Gastrocnemius medialis (tissue), 4 donors: ENCODE results near the gene GABRR2. TPM values are rescaled to one million over a fixed set of nuclear protein-coding genes. Genes with fewer than 3 reads are reported as not detected.

Experiments used
- ATAC-seq, 2 donors: fragments of 150-250 bp; one replicate each; pipeline ENCODE4 v1.9.1; 2016
- DNase-seq, 2 donors: peaks; one replicate each; pipeline ENCODE4 v3.0.0-alpha.2; 2019
- H3K27ac ChIP-seq, 4 donors: fragments of 200-600 bp; sonication (generic); 1 replicate in 1 of 4; 2 replicates in 3 of 4; pipeline ENCODE4 v1.5.1; 2016 to 2018; ENCODE audit warnings: mild to moderate bottlenecking in 2 of 4, moderate library complexity in 1 of 4
- H3K27me3 ChIP-seq, 3 donors: fragments of 200-600 bp; sonication (generic) in 2 of 3; 1 replicate in 1 of 3; 2 replicates in 2 of 3; pipeline versions ENCODE4 v1.5.1 to v1.6.0; 2016 to 2019; ENCODE audit warnings: mild to moderate bottlenecking in 1 of 3, moderate library complexity in 1 of 3
- H3K36me3 ChIP-seq, 2 donors: fragments of 200-600 bp; sonication (generic) in 1 of 2; one replicate each; pipeline ENCODE4 v1.5.1; 2017 to 2018
- H3K4me1 ChIP-seq, 2 donors: fragments of 200-600 bp; sonication (generic) in 1 of 2; one replicate each; pipeline ENCODE4 v1.5.1; 2016 to 2017; ENCODE audit warnings: mild to moderate bottlenecking in 2 of 2
- H3K4me3 ChIP-seq, 4 donors: fragments of 200-600 bp; sonication (generic) in 3 of 4; 1 replicate in 1 of 4; 2 replicates in 3 of 4; pipeline ENCODE4 v1.5.1; 2016 to 2019; ENCODE audit warnings: mild to moderate bottlenecking in 2 of 4
- H3K9me3 ChIP-seq, 3 donors: fragments of 200-600 bp; sonication (generic) in 2 of 3; 1 replicate in 1 of 3; 2 replicates in 2 of 3; pipeline ENCODE4 v1.5.1; 2016 to 2019
- POLR2A ChIP-seq, 2 donors: fragments of 450-650 bp; IDR thresholded peaks; one replicate each; pipeline ENCODE4 v1.6.1; 2017; ENCODE audit warnings: antibody characterized with exemption in 2 of 2, mild to moderate bottlenecking in 2 of 2, moderate library complexity in 2 of 2
- in situ Hi-C, 4 donors: fragments of 200-750 bp; cut with MboI; loops; one replicate each; pipeline versions ENCODE4 v1.15.0 to v1.8.0; 2017; ENCODE audit warnings: low sequenced_read_pairs in 4 of 4
- intact Hi-C: fragments of 100-400 bp; cut with DNase I; formaldehyde crosslinking; loops from one replicate; pipeline ENCODE4 v1.15.1; 2023; ENCODE audit warnings: low total_unique reads
- total RNA-seq, 4 donors: library from RNA; depleted of rRNA; stranded (reverse); fragments of >200 nt; gene quantifications; one replicate each; pipeline versions ENCODE4 v1.1.0 to v1.2.3, GENCODE V29; 2016
- TF ChIP-seq, protein P1 (sequence below), 5 experiments: fragments of 450-650 bp in 3 of 5; fragments of 200-600 bp in 2 of 5; sonication (generic) in 2 of 5; IDR thresholded peaks in 4 of 5; conservative IDR thresholded peaks in 1 of 5; 1 replicate in 4 of 5; 2 replicates in 1 of 5; pipeline ENCODE4 v1.5.1; 2016 to 2019; ENCODE audit warnings: antibody characterized with exemption in 5 of 5, mild to moderate bottlenecking in 3 of 5, moderate library complexity in 3 of 5

The GABRR2 gene
- total RNA-seq, 4 donors from 2014 or later, result 0.24 to 0.71 TPM; not detected in 2

DNA sequence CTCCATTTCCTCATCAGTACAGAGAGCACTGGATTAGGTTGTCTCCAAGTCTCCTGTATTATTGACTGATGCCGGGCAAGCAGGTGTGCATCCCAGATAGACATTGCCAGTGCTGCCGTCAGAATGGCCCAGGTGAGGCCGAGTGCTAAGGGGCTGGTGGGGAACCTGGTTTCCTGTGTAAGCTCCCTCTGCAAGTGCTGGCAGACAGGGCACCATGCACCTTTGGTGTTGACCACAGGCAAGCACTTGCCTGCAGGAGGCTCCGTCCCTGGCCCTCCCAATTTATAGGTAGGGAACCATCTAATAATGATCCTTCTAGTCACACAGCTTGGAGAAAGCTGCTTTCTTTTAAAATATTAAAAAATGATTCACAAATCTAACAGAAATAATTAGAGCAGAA is 98.7 kb downstream of the GABRR2 start:
- in situ Hi-C loops, result no loop called here
- no peak for ATAC-seq
- H3K27me3 ChIP-seq, result no peaks in the 10 kb centered on the region
- no peak overlapping the region for H3K4me3 ChIP-seq
- peaks cover 6 to 7% of the 10 kb centered on the region in 2 donors for H3K4me1 ChIP-seq
- H3K9me3 ChIP-seq, result no peaks in the 10 kb centered on the region
- TF ChIP-seq, protein P1, sequence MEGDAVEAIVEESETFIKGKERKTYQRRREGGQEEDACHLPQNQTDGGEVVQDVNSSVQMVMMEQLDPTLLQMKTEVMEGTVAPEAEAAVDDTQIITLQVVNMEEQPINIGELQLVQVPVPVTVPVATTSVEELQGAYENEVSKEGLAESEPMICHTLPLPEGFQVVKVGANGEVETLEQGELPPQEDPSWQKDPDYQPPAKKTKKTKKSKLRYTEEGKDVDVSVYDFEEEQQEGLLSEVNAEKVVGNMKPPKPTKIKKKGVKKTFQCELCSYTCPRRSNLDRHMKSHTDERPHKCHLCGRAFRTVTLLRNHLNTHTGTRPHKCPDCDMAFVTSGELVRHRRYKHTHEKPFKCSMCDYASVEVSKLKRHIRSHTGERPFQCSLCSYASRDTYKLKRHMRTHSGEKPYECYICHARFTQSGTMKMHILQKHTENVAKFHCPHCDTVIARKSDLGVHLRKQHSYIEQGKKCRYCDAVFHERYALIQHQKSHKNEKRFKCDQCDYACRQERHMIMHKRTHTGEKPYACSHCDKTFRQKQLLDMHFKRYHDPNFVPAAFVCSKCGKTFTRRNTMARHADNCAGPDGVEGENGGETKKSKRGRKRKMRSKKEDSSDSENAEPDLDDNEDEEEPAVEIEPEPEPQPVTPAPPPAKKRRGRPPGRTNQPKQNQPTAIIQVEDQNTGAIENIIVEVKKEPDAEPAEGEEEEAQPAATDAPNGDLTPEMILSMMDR (IDR thresholded peaks at IDR 0.05 in 4 of 5, conservative IDR thresholded peaks at IDR 0.05 in 1 of 5), result no peak
- no peak for TF ChIP-seq POLR2A (IDR thresholded peaks at IDR 0.05)
- no peaks in the 10 kb centered on the region for H3K36me3 ChIP-seq
- DNase-seq, result no peak
- intact Hi-C loops, result no loop called here
- no peak overlapping the region for H3K27ac ChIP-seq

GRCh38 chr6:89215391-89215790 is 99.7 kb downstream of the GABRR2 start:
- in situ Hi-C loops (no loop called here), intact Hi-C loops (no loop called here)
- Histone ChIP-seq H3K9me3 (no peaks in the 10 kb centered on the region), H3K27me3 (no peaks in the 10 kb centered on the region), H3K27ac (no peak overlapping the region), H3K4me1 (peaks cover 6 to 7% of the 10 kb centered on the region in 2 donors), H3K36me3 (no peaks in the 10 kb centered on the region), H3K4me3 (no peak overlapping the region)
- DNase-seq (no peak), ATAC-seq (no peak)
- TF ChIP-seq, protein P1 (IDR thresholded peaks at IDR 0.05 in 4 of 5, conservative IDR thresholded peaks at IDR 0.05 in 1 of 5), result no peak
- no peak for TF ChIP-seq POLR2A (IDR thresholded peaks at IDR 0.05)

GRCh38 chr6:89214197-89214596 is 100.9 kb downstream of the GABRR2 start:
- Histone ChIP-seq H3K4me1 (peaks cover 6 to 7% of the 10 kb centered on the region in 2 donors), H3K4me3 (no peak overlapping the region), H3K36me3 (no peaks in the 10 kb centered on the region), H3K27ac (no peak overlapping the region), H3K9me3 (no peaks in the 10 kb centered on the region), H3K27me3 (no peaks in the 10 kb centered on the region)
- ATAC-seq, result no peak
- intact Hi-C loops (no loop called here), in situ Hi-C loops (no loop called here)
- DNase-seq, result no peak
- TF ChIP-seq, protein P1 (IDR thresholded peaks at IDR 0.05 in 4 of 5, conservative IDR thresholded peaks at IDR 0.05 in 1 of 5), result no peak
- TF ChIP-seq POLR2A (IDR thresholded peaks at IDR 0.05), result no peak

- Histone ChIP-seq H3K9me3 (no peaks in the 10 kb centered on the region), H3K4me3 (no peak overlapping the region), H3K36me3 (no peaks in the 10 kb centered on the region), H3K27ac (no peak overlapping the region), H3K27me3 (no peaks in the 10 kb centered on the region), H3K4me1 (peaks cover 3 to 5% of the 10 kb centered on the region in 2 donors)
- in situ Hi-C loops, result no loop called here
- DNase-seq (no peak), ATAC-seq (no peak)
- no peak for TF ChIP-seq POLR2A (IDR thresholded peaks at IDR 0.05)
- TF ChIP-seq, protein P1 (IDR thresholded peaks at IDR 0.05 in 4 of 5, conservative IDR thresholded peaks at IDR 0.05 in 1 of 5), result no peak
- intact Hi-C loops, result no loop called here
Measured at GRCh38 chr6:89212472-89212871, 102.6 kb downstream of the GABRR2 start.

DNA sequence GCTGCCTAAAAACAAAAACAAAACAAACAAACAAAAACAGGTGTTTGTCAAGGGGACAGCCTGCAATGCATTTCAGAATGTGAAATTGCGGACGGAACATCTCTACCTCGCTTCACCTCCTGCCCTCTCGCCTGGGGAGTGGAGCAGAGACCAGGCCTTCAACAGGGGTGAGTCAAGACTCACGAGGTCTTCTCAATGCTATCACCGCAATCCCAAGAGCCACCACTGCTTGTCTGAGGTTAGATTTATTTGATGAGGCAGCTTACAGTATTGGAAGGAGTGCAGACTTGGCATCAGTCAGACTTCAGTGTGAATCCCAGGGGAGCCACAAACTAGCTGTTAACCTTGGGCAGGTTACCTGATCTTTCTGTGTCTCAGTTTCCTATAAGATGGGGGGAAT is 105.6 kb downstream of the GABRR2 start:
- ATAC-seq, result no peak
- intact Hi-C loops (no loop called here), in situ Hi-C loops (no loop called here)
- Histone ChIP-seq H3K27ac (no peak overlapping the region), H3K4me1 (no peaks in the 10 kb centered on the region), H3K36me3 (no peaks in the 10 kb centered on the region), H3K9me3 (no peaks in the 10 kb centered on the region), H3K27me3 (no peaks in the 10 kb centered on the region), H3K4me3 (no peak overlapping the region)
- TF ChIP-seq POLR2A (IDR thresholded peaks at IDR 0.05), result no peak
- TF ChIP-seq, protein P1 (IDR thresholded peaks at IDR 0.05 in 4 of 5, conservative IDR thresholded peaks at IDR 0.05 in 1 of 5), result no peak
- DNase-seq, result no peak
